Caki2 (cell line): Measurements from ENCODE around the gene DCDC2B. TPM values are rescaled to one million over a fixed set of nuclear protein-coding genes. Genes with fewer than 3 reads are reported as not detected.

Experiments
- DNase-seq: peaks from one replicate; pipeline ENCODE4 v3.0.0-alpha.2; 2015; ENCODE audit warnings: low read depth
- in situ Hi-C: cut with HindIII; loops from 2 replicates; pipeline ENCODE4 v1.10.0; 2016; ENCODE audit warnings: low sequenced_read_pairs, low pct_unique_long_range_greater_than_20kb, mixed read lengths
- total RNA-seq: library from RNA; depleted of rRNA; stranded (reverse); fragments of >200 nt; shearing (Covaris generic); gene quantifications from 2 replicates; pipeline ENCODE4 v1.2.3, GENCODE V29; 2014; ENCODE audit warnings: low replicate concordance

The DCDC2B gene
- total RNA-seq, 1 experiment from 2014 or later, result not detected

DNA sequence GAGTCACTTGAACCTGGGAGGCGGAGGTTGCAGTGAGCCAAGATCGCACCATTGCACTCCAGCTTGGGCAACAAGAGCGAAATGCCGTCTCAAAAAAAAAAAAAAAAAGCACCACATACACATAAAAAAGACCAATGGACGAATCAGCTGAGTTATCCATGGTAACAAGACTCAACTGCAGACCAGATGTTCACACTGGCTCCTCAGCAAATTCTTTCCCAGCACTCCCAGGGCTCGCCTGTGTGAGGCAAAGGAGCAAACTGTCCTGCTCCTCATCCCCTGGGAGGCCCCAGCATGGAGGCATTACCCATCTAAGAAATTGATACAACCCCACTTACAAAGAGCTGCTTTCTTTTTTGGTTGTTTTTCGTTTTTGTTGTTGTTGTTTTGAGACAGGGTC, 10.1 kb downstream of the DCDC2B start:
- no peak for DNase-seq
- in situ Hi-C loops, result no loop called here

DNA sequence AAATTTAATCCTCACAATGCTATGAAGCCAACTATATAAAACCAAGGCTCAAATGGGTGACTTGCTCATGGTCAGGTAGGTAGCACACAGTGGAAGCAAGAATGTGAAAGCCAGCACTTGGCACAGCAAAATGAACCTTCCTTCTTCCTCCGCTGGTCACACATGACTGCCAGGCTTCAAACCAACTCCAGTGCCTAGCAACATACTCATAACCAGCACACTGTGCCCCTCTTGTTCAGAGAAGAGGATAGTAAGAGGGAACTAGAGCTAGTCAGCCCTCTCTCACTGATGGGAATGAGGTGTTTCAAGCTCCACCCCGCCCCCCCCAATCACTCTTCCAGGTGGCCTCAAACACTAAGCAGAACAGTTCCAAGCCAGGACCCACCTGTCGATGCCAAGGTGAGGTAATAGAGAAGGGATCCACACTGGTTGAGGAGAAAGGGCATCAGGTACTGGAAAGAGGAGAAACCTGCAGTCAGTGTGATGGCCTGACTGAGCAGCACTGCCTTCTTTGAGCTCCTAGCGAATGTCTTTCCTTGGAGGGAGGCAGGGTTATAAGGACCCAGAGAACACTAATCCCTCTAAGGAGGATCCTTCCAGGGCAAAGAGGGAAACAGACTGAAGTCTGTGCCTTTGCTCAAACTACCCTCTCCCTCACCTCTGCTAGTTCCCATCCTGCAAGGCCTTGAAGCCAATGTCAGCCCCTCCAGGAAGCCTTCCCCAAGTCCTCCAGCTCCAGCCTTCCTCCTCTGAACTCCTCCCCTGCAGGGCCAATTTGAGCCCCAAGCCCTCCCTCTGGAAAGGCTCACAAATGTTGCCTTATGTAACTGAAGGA, 12.1 kb downstream of the DCDC2B start:
- in situ Hi-C loops, result no loop called here
- DNase-seq, result peak; percentile 74

DNA sequence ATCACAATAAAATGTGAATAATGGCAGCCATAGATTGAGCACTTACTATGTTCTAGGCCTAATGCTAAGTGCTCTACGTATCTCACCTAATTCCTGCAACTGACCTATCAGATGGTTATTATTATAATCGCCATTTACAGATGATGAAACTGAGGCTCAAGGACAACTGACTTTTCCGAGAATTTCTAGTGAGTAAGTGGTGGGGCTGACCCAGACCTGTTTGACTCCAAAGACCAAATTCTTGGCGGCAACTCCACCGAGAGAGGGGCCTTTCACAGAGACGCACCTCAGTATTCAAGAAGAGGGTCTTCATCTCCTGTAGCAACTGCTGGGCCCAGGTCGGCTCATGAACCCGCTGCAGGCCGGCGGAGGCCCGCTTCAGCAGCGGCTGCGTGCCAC, 12.7 kb downstream of the DCDC2B start:
- in situ Hi-C loops, result no loop called here
- DNase-seq, result no peak

DNA sequence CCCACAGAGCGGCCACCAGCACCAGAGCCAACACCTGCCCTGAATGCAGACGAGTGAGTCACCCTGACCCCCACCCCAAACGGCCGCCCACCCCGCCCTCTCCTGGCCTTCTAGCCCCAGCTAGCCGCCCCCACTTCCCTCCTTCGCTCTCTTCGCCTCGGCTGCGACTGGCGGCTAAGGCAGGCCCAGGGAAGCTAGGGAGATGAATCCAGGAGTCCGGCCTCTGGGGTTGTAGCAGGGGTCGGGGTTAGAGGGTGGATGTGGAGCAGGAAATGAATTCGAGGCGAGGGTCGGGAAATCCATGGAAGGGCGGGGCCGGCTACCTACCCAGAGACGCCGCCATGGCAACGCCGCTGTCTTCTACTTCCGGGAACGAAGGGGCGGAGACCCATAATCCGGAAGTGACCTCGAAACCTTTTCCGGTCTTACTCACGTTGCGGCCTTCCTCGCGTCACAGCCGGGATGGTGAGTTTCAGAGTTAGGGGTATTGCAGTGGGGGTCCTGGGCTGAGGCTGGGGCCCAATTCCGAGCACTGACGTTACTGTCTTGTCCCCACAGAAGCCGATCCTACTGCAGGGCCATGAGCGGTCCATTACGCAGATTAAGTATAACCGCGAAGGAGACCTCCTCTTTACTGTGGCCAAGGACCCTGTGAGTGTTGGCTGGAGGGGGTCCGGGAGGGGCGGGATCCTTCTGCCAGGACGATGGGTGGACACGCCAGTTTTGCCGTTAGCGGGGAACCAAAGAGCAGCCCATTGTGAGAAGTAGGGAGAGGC, 13.3 kb downstream of the DCDC2B start, which contains the start of the genes EIF3I and TMEM234:
TSS of gene EIF3I (plus strand) at position 428 of the 776 bp plus-strand sequence. CDS start at position 463, 35 bp downstream.
TSS of gene TMEM234 (minus strand) at position 374 of the 776 bp plus-strand sequence. CDS start at position 343, 31 bp downstream.
- DNase-seq, result peak; percentile 78
- in situ Hi-C loops, result no loop called here

DNA sequence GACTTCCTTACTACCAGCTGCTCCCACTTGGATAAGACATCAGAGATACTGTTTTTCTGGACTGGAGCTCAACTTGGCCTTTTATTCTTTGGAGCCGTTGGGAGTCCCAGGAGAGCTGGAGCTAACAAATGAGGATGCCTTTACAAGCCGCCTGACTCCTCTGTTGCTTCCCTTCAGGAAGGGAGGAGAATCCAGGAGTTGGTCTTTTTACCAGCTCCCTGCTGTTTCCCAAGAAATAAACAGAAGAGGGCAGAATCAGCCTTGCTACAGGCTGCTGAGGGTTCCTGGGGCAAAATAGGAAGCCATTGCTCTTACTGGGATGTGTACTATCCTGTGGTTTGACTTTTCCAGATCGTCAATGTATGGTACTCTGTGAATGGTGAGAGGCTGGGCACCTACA, 14.8 kb downstream of the DCDC2B start:
- in situ Hi-C loops, result no loop called here
- no peak for DNase-seq

DNA sequence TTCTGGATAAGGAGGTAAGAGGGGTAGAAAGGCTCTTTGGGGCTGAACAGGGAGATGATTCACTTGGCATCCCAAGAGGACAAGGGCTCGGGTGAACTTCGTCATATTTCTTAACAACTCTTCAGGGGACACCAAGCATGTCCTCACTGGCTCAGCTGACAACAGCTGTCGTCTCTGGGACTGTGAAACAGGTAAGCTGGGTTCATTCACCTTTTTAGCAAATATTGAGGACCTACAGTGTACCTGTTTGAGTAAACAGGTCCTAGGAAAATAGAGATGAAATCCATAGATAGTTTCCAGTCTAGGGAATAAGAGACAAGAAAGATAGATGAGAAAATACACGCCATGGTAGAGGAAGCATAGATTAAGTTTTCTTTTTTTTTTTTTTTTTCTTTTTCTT, 15.4 kb downstream of the DCDC2B start:
- in situ Hi-C loops, result no loop called here
- DNase-seq, result no peak

DNA sequence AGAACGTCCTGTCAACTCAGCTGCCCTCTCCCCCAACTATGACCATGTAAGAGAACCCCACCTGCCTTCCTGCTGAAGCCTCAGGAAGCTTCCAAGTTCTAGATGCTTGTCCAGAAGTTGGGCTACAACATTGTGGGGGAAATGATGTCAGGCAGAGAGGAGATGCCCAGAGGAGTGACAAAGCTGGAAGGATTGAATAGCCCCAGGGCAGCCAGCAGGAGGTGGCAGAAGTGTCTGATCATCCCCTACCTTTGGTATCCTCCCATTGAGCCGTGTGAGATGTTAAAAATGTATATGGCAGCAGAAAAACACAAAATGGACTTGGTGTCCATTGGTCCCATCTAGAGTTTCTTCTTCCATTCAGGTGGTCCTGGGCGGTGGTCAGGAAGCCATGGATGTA, 19.9 kb downstream of the DCDC2B start:
- in situ Hi-C loops, result no loop called here
- no peak for DNase-seq

DNA sequence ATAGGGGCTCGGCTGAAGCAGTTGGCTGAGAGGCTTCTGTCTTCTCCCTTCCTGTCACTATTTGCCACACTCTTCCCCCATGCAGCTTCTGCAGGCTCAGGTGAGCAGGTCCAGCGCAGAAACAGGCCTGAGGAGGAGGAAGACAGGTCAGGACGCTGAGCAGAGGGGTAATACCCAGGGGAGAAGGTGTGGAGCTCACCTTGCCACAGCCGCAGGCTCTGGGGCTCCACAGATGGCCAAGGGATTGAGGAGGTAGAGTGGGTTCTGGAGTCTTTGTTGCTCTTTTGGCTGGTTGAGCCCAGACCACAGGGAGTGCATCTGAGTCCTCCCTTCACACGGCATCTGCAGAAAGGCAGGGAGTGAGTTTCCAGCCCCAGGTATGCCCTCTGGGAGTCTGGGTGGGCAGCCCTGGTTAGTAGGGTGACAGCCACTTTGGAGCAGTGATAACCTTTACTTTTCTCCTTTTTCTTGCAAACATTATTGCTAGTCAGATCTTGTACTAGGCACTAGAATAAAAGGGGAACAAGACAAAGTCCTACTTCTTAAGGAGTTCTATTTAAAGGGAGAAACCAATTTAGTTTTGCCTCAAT, 23.0 kb downstream of the DCDC2B start:
- in situ Hi-C loops, result no loop called here
- no peak for DNase-seq

DNA sequence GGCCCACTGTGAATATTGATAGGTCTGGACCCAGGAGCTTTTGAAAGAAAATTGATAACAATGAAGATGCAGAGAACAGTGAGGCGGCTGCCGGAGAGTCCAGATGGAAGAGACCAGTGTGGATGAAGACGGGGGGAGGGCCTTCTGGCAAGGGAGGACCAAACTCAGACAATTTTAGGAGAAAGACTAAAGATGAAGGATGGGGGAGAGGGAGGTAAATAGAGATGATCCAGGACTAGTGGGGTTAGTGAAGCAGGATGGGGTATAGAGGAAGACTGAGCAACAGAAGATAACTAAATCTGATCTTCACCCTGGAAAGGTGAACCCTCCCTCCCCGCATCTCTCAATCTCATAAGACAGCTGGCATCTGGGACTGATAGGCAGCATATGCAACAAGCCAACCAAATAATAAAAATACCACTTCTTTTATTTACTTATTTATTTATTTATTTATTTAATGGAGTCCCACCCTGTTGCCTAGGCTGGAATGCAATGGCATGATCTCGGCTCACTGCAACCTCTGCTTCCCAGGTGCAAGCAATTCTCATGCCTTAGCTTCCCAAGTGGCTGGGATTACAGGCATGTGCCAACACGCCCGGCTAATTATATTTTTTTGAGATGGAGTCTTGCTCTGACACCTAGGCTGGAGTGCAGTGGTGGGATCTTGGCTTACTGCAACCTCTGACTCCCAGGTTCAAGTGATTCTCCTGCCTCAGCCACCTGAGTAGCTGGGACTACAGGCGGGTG, 23.8 kb downstream of the DCDC2B start:
- DNase-seq, result no peak
- in situ Hi-C loops, result no loop called here

DNA sequence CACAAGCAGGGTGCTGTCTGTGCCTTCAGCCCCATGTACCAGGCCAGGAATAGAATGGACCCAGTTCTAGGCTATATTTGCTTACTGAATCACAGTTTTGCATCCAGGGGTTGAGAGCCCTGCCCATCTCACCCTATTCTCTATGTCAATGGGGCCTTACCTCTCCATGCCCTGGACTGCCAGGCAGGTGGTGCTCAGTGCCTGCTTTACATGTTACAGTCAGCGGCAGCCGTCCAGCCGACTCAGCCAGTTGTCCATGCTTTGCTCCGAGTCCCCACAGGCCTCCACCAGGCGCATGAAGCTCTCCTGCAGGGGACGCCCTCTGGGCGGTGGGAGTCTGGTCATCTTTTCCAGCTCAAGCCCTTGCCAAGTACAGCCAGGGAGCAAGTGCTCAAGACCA, 25.9 kb downstream of the DCDC2B start:
- in situ Hi-C loops, result no loop called here
- DNase-seq, result no peak

DNA sequence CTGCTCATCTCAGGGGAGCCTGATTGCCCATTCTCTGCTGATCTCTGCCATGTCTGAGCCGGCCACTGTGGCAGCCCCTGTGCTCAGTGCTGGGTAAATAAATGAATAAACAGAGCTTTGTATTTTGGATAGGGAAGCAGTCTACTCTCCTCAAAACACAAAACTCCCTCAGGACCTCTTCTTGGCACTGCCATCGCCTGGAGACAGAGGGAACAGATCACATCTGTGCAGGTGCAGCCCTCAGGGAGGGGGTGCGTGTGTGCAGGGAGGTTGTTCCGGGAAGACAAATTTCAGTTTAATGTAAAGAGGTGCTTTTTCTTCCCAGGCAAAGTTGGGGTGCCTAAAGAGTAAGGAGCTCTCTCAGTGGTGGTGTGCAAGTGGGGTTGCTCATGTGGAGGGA, 30.4 kb downstream of the DCDC2B start:
- in situ Hi-C loops, result no loop called here
- DNase-seq, result no peak

DNA sequence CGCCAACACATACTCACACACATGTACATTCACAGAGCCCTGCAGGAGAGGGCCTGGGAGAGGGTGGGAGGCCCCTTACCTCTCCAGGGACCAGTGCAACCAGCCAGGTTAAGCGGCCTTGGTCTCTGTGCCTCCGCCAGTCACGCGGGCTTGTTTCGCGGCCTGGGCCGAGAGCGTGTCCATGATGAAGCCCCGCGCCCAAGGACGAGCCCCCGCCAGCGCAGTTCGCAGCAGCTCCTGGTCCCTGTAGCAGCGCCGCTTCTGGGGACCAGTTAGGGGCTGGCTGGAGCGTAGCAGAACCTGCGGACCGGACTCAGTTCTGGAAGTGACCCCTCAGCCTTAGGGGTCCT, 30.9 kb downstream of the DCDC2B start:
- no peak for DNase-seq
- in situ Hi-C loops, result no loop called here

DNA sequence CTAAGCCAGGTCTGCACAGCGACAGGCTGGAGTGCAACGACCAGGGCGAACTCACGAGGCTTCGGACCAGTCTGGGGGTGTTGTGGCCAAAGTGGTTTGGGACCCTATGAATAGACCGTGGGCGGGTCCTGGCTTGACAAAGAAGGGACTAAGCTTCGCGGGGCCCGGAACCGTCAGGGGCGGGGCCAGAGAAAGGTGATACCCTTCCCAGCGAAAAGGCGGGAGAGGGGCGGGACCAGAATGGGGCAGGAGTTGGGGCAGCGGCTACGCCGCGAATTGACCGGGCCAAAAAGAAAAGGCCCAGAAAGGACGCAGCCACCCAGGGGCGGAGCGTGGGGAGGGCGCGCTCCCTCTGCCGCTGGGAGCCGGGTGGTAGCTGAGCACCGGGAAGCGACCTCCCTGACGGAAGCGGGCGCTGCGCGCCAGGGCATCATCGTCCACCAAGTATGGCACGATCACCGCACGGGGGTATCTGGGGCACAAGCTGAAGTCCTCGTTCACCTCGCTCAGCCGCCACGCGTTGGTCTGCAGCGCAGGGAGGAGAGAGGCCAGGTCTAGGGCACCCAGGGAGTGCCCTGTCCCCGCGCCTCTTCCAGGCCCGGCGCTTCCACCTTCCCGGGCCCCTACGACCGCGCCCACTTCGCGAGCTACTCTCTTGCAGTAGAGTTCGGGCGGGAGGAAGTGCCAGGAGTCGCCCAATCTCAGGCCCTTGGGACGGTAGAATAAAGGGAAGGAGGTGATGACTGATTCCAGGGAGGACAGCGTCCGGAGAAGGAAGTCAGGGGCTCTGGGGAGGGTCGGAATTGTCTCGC, 31.5 kb downstream of the DCDC2B start:
- DNase-seq, result peak; percentile 54

DNA sequence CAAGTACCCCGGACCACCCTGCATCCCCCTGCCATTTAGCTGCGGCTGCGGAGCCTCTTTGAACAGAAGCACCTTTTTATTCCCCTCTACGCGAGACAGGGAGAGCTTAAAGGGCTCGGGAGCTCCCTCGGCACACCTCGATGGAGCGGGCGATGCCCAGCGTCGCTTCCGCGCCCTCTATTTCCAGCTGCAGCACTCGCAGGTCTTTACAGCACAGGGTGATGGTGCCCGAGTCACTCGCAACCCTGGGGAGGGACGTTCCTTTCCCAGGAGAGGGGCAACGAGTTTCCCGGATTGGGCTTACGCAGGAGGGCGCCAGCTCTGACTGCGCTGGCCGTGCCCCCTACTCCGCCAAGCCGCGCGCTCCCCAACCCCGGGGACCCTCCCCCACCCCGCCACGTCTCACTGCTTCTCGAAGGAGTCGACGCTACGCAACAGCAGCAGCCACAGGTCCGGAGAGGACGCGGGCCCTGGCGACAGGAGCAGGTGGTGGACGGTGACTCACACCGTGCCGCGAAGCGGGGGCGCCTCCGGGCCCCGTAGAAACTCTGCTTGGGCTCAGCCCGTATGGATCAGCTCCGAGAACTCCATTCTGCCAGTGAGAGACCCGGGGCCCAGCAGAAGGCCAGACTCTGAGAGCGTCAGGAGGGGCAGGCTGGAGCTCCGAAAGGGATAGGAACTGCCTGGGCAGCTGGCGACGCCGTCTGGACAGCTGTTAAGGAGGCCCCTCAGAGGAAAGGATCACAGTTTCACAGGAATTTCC, 32.3 kb downstream of the DCDC2B start:
- in situ Hi-C loops, result no loop called here
- no peak for DNase-seq

More for the DNA sequence above, 31.5 kb downstream of the DCDC2B start:
- in situ Hi-C loops, result no loop called here

DNA sequence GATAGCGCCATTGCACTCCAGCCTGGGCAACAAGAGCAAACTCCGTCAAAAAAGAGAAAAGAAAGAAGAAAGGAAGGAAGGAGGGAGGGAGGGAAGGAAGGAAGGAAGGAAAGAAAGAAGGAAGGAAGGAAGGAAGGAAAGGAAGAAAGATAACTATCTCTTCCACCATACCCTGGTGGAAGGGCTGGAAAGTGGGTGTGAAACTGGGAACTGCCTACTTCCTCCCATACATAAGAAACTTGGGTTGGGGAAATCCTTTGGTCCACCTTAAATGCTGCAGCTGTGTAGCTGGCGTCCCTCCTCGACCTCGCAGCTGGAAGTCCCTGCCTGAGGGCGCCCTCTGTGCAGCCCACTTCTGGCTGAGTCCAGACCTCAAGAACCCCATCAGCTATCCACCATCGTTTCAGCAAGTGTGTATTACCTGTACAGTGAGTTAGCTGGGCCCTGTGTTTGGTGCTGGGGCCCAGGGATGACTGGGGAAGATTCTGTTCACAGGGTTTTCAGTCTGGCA, 33.5 kb downstream of the DCDC2B start:
- DNase-seq, result no peak
- in situ Hi-C loops, result no loop called here

DNA sequence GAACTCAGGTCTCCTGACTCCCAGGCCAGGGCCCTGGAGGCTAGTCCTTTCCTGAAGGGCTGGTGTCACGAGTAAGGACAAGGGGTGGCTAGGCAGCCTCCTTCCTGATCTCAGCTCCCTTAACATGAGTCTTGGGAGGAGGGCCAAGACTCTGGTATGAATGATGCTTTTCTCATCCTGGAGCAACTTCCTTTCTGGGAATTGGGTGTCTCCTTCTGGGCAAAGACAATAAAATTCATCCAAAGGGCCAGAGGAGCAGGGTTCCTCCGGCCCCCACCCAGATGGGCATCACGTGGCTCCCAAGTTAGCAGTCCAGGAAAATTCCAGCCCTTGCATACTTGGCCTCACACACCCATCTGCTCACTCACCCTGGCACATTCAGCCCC, 38.0 kb downstream of the DCDC2B start, which contains the start of gene FAM167B:
TSS of gene FAM167B (plus strand) at position 335 of the 386 bp plus-strand sequence. CDS start 200 bp downstream, outside the sequence.
- DNase-seq, result no peak
- in situ Hi-C loops, result no loop called here

DNA sequence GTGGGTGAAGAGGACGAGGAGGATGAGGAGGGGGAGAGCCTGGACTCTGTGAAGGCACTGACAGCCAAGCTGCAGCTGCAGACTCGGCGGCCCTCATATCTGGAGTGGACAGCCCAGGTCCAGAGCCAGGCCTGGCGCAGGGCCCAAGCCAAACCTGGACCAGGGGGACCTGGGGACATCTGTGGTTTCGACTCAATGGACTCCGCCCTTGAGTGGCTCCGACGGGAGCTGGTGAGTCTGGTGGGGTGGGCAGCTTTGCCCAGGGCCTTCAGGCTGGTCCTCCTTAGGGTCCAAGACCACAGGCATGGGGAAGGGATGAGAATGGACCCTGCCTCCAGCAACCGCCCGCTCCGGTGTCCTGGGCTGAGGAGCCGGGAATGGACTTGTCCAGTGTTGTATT, 38.6 kb downstream of the DCDC2B start:
- in situ Hi-C loops, result no loop called here
- DNase-seq, result no peak
